Embryonic facial prominence (tissue), 1 donor: ENCODE measurements around the gene ASB13.

Source experiments
- DNase-seq: peaks from one replicate; pipeline ENCODE4 v3.0.0-alpha.2; 2016; ENCODE audit errors: extremely low spot score

ASB13 gene

DNA sequence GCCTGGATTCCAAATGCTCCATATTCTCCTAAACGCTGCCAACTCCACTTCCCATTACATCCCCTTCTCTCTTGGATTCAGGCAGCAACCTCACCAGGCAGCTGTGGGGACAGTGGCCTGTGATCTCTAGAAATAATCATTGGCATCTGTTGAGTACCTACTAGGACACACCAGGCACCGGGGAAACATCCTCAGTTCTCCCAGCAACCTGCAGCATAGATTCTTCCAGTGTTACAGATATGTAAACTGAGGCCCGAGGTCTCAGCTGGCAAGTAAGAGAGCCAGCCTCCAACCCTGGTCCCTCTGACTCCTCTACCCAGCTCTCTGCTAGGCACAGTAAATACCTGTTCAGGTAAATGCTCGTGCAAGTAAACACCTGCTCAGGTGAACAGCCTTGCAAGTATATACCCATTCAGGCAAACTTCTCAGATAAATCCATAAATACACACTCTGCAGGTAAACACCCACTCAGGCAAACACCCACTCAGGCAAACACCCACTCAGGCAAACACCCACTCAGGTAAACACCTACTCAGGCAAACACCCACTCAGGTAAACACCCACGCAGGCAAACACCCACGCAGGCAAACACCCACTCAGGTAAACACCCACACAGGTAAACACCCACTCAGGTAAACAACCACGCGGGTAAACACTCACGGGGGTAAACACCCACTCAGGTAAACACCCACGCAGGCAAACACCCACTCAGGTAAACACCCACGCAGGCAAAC is 18.7 kb downstream of the ASB13 start:
- DNase-seq = no peak

DNA sequence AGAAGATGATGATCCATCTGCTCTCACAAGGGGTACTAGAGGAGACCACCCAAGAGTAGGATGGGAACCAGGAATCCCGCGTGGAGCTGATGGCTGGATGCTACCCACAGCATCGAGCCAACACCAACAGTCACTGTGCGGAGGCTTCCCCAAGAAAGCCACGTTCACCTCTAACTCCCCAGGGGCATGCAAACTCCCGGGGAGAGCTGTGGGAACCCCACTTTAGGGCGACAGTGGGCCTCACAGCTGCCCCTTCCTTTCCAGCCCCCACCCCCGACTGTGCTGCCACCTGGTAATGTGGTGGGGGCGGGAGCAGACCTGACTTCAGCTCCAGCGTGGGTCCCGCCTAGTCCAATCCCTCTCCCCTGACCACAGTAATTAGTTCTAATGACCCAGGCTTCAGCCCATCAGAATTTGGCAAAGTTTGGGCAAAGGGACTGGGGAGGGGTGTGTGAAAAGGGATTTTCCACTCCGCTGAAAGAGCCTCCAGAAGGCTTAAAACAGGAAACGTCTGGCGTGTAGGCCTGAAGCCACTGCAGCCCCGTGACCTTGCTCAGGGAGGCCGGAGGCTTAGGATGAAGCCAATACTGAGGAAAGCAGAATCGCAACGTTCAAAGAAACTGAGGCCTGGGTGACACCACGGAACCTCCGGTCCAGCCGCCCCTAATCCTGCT is 20.3 kb downstream of the ASB13 start:
- no peak for DNase-seq

DNA sequence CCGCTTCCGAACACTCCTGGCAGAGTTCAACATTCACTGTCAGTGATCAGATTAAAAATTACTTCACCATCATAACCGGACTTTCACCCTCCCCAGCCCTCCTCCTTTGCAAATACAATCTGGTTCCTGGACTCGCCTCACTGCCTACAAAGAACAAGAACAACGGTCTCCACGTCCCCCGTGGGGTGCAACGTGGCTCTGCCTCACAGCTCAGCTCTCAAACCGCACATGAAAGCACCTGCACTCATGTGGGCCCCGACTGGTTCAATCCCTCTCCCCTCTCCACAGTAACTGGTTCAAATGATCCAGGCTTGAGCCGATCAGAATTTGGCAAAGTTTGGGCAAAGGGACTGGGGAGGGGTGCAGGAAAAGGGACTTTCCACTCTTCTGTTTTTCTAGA is 21.0 kb downstream of the ASB13 start:
- no peak for DNase-seq

DNA sequence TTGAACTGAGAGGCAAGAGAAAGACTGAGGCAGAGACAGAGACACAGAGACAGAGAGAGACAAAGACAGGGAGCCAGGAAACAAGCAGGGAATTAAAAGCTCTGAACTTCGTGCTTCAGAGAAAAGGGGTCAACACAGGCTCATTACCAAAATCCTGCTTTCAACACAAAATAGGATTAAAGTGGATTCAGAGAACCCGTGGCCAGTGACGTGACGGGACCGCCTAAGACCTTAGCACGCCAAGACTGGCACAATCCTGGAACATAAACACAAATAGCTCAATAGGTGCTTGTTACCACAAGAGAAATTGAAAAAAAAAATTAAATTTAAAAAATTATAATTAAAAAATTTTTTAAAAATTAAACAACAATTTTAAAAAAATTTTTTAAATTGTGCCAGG is 21.5 kb downstream of the ASB13 start:
- no peak for DNase-seq

DNA sequence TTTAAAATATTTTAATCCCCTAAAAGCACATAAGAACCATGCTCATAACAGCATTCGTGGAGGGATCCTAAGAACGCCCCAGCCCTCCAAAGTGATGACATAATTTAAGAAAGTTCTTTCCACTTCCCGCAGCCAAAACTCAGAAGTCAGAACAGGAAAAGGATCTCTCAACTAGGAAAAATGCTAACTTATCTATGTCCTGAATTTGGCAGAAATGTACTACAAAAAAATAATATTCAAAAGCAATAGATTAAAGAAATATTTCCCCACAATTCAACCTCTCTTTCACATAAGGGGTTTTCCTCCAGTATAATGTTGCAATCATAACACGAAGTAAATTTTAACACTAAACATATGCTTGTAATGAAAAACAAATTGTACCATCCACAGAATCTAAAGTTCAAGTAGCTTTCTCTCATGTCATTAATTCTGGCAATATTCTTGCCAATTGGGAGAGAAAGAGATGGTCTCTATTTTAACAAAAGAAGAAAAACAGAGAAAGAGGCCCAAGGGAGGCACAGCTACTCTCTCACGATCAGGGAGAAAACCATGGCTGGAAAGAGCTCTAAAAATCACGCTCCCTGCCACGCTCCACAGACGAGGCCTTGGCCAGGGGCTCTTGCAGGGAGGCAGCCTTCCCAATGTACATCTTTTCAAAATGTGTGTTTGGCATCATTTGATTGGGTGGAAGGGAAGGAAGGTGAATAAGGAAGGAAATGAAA is 22.9 kb downstream of the ASB13 start:
- peak; percentile 75 for DNase-seq

DNA sequence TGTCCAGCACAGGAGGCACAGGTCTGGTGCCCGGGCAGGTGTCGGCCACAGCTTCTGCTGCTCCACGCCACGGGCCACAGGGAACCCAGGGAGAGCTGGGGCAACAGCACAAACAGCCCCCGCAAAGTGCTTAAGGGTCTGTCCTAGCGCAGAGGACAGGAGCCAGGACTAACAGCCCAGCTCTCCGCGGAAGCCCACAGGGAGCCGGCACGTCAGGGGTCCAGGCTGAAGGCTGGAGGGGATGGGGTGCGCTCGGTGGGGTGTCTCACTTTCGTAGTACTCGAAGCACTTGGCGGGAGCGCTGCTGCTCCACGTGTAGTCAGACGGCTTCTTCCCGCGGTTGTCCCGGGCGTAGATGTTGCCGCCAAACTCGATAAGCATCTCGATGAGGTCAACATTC is 24.9 kb downstream of the ASB13 start:
- no peak for DNase-seq

DNA sequence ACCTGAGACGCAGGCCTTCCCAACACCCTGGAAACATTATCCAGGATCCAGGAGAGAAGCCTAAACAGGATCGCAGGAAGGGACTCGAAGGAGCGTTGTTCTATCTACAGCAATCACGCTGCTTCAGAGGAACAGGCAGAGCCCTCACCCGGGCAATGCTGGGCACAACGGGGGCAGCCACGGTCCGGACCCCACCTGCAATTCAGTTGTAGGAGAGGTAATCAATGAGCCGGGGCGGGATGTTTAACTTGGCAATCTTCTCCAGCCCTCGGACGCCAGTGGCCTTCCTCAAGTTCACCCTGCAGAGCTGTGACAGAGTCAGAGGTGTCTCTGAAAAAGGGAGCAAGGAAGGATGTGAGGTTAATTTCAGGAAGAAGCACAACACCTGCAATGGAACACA is 25.9 kb downstream of the ASB13 start:
- no peak for DNase-seq

DNA sequence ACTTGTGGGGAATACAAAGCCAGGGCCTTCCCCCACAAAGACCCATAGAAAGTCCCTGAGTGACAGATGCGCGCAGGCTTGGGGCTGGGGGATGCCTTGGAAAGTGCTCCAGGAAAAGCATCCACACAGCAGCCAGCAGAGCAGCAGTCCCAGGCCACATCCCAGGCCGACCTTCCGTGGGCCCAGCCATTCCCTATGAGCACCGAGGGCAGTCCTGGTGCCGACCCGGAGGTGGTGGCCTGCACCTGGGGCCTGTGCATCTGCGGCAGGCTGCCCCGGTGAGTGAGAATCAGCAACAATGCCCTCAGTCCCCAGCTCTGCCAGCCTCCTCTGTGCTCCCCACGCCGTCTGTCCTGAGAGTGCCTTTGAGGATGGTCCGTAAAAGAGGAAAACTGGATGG is 26.4 kb downstream of the ASB13 start:
- no peak for DNase-seq

DNA sequence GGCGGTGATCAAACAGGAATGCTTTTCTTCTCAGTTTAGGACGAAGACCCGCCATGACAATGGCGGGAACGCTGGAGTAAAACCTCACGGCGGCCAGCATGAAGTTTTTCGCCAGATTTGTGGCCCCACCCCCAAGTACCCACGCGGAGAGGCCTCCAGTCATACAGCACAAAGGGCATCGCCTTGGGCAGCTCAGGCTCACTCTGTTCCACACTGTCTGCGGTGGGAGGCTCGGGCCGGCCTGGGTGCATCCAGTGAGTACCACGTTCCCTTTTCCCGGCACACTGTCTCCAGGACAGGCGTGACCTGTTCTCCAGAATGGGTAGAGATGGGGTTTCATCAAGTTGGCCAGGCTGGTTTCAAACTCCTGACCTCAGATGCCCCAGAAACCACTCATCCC is 27.3 kb downstream of the ASB13 start:
- DNase-seq = no peak

DNA sequence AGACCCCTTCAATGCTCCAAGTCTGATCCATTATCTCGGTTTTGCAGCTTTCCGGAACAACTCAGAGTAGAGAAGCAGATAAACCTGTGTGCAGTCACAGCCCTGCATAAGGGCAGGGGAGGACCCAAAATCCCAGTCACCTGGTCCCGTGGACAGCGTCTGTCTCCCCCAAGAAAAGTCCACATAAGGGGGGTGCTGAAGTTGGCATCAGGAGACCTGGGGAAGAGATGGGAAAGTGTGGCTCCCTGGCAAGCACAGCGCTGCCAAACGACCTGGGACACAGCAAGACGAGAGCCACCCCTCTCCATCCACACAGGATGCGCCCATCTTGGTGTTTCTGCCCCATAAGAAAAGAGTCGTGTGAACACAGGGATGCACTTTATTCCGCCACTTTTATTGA is 27.9 kb downstream of the ASB13 start:
- no peak for DNase-seq

DNA sequence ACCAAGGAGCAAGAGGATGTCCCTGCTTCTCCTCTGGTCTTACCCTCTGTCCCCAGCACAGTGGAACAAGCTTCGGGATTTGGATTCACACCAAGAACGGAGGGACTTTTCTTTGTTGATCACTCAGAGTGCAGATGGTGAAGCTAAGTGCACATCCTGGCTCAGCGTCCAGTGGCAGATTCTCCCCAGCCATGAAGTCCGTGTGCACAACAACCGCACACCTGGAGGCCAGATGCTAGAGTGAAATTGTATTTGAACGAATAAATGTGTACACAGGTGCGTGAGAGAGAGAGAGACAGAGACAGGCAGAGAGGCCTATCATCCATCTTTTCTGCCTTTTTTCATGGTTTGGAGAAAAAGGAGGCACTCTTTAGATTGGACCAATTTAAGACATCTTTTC is 31.5 kb downstream of the ASB13 start:
- no peak for DNase-seq

DNA sequence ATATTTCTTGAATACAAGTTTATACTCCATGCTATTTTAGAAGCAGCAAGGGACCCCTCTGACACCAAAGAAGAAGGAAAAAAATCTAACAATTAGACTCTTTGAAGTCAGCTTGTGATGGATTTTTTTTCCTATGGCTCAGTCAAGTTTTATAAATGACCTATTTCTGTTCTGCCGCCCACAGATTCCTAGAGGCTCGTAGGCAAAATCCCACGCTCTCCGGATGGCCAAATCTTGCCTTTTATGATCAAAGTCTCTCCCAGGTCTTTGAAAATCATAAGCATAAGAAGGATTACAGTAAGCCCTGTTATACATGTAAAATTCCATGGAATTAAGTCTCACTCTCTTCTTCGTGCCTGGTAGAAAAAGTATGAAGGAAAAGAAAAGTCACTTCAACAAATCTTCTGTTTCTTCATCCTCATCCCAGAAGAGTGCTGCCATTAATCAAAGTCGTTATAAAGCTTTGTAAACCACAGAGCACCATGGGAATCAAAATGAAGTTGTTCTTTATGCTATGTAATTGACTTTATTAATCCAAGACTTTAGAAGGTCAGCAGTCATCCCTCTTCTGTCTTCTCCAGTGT is 33.1 kb downstream of the ASB13 start:
- DNase-seq = no peak

DNA sequence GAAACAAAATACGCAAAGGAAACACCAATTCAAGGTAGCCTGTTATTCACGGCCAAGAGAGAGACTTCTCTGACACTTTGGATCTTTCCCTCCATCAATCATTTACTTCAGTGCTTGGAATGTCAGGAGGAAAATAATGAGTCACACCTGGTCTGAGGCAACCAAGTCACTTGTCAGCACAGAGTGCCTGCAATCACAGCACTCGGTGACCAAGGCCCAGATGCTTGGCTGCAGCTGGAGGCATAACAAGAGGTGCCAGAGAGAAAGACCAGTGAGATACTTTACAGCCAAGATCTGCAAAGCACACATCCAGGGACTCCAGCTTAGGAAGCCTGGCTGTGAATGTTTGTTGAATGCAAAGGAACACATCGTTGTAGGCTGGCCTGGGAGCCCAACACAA is 33.9 kb downstream of the ASB13 start:
- DNase-seq = no peak

DNA sequence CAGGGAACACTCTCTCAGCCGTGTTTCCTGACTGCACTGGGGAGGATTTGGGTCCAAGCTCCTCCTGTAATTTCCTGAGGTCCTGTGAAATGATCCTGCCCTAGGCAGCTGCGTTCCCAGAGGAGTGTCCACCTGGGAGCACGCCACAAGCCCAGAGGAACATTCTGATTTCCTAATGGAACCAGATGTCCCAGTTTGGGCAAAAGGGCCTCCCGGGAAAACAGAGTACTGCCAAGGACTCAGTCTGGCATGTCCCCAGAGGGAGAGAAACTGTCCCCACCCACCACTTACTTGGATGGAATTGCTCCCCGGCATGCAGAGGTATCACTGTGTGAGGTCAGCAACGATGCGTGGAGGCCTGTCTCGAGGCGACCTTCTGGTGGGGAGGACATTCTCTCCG is 34.5 kb downstream of the ASB13 start:
- DNase-seq = no peak

DNA sequence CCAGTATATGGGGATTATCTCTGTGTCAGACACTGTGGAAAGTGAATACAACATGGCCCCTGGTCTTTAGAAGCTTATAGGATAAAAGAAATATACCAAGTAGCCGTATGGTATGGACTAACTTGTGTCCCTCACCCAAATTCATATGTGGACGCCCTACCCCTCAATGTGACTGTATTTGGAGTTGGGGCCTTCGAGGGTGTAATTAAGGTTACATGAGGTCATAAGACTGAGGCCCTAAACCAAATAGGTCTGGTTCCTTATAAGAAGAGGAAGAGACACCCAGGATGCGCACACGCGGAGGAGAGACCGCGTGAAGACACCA is 36.3 kb downstream of the ASB13 start:
- DNase-seq = no peak

DNA sequence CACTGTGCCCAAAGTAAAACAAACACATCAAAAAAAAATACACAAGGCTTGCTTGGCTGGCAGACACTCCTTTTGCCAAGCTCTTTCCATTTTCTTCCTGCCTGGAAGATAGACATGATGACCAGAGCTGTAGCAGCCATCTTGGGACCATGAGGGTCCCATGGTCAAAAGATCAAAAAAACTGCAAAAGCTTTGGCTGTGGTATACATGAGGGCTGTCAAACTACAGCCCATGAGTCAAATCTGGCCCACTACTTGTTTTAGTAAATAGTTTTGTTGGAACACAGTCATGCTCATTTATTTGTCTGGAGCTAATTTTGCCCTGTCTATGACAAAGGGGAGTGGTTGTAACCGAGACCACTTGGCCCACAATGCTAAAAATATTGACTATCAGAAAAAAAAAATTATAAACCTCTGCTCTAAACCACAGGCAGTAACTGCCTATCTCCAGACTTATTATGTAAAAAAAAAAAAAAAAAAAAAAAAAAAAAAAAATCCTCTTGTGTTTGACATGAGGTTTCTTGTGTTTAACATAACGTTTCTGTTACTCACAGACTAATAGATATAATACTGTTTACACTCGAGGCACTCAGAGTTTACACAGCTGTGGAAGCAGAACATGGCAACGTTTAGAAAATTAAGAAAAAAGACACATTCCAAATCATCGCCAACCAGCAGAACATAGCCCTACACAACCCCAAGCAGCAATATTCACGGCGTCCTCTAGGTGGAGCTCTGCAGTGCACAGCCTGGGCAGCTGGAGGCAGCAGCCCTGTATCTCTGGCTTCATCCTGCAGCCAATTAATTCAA is 36.9 kb downstream of the ASB13 start:
- DNase-seq = no peak

DNA sequence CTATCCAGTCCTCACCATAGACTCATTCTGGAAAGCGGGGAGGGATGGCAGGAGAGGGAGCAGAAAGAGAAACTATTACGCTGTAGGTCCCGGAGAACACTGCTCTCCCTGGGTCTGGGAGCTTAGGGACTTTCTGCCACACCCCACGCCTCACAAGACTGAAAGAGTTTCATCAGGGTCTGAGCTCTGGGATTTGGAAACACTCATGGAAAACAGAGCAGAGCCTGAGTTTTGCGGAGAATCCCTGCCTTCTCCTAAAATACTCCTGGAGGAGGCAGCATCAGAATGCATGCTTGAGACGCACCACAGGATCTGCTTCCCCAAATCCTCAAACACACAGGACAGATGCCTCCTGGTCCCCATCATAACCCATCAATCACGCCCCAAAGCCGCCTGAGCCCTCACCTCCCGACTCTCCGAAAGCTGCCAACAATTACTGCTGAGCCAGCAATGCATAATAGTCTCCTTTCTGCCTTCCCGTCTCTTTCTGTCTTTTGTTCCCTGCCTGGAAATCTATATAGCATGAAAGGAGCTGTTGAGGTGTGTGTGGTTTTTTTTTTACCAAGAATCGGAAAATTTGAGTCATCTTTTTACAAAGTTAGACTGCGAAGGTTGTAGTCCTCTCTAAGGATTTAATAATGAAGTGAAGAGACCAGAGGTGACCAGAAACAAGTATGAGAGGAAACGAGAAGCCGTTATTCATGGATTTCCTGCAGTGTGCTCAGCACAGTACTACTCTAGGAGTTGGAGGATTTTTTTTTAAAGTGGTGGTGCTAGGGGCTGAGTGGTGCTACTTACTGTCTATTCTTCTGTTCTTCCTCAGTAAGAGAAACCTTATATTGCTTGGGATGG is 37.7 kb downstream of the ASB13 start:
- peak; percentile 71 for DNase-seq

DNA sequence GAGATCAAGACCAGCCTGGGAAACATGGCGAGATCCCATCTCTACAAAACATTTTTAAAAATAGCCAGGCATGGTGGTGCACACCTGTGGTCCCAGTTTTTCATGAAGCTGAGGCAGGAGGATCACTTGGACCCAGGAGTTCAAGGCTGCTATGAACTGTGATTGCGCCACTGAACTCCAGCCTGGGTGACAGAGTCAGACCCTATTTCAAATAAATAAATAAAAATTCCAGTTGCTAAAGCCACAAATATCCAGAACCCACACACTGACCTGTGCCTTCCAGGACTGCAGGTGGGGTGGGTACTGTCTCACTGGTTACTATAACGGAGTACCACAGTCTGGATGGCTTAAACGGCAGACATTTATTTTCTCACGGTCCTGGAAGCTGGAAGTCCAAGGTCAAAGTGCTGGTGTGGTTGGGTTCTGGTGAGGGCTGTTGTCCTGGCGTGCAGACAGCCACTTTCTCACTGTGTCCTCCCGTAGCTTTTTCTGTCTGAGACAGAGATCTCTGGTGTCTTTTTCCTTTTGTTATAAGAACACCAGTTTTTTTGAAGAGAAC is 38.8 kb downstream of the ASB13 start:
- no peak for DNase-seq

DNA sequence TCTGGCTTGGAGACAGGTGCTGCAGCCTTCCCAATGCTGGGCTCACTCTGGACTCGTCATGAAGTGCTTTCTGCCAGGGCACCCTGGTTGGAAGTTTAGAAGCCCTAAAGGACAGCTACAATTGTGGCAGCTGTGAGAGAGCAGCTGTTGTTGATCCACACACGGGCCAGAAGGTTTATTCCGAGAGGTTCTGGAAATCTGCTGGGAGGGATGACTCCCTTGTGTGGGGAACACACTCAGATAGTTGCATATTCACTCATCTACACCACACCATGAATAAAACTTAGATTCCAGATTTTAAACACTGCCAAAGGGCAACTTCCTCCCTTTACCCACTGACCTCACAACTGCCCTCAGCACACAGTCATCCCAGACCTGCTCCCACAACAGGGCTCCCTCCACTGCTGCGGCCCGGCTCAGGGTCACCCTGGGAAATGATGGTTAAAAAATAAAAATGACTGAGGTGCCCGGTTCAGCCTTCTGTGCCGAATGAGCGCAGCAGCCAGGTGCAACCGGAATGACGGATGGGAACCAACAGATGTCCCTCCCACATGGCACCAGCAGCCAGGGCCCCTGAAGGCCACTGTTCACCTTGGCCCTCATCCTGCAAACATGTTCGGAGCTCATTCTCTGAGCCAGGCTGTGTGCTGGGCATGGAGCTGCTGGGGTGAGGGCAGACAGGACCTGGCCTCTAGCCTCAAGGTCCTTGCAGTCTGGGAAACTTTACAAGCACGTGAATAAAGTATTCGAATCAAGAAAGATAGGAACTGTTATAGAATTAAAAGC is 40.2 kb downstream of the ASB13 start:
- DNase-seq = no peak

DNA sequence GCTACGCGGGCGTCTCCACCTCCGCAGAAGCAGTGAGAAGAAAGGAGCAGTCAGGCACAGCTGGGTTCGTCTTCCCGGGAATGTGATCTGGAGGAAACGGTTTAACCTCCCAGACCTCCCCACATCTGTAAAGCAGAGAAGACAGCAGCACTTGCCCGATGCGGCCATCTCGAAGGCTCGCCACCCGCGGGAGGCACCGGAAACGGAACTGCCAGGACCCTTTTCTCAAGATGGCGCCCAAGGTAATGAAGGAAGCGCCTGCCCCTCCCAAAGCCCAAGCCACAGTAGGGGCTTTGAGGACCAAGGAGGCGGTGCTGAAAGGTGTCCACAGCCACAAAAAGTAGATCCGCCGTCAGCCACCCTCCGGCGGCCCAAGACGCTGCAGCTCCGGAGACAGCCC is 41.7 kb downstream of the ASB13 start:
- DNase-seq = no peak
